SHP77 (cell line): Measurements from ENCODE around the gene NDUFA7.
"Not testable (repeated sequence)": the region's sequence is repeated elsewhere in the genome, so short reads cannot be mapped to it uniquely, and the experiment has no call there.

Experiments used
- DNase-seq, 2 experiments: peaks; one replicate each; lab custom pipeline; 2025; lab: John Stamatoyannopoulos, UW

Gene NDUFA7

DNA sequence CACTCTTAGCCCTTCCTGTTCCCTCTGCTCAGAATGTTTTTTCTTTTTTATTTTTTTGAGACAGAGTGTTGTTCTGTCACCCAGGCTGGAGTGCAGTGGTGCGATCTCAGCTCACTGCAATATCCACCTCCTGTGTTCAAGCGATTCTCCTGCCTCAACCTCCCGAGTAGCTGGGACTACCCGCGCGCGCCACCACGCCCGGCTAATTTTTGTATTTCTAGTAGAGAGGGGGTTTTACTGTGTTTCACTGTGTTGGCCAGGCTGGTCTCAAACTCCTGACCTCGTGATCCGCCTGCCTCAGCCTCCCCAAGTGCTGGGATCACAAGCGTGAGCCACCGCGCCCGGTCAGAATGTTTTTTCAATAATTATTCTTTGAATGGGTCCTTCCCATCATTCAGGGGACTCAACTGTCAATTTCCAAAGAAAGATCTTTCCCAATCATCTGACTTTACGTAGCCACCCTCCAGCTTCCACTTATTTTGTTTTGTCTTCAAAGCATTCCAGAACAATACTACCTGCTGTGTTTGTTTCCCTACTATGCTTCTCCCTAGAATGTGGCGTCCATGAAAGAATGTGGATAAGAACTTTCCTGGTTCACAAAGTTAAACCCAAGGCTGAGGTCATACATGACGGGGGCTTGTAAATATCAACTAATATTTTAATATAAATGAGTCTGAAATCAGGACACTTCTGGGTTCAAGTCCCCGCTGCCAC lies 1.2 kb downstream of the NDUFA7 start:
- DNase-seq: no peak

GRCh38 chr19:8318835-8319234 lies 2.3 kb downstream of the NDUFA7 start:
- not testable (repeated sequence) for DNase-seq

- no peak for DNase-seq
These were observed 4.6 kb downstream of the NDUFA7 start for GRCh38 chr19:8316351-8317125.

- not testable (repeated sequence) for DNase-seq
These were observed 6.1 kb downstream of the NDUFA7 start for GRCh38 chr19:8314981-8315640.

DNA sequence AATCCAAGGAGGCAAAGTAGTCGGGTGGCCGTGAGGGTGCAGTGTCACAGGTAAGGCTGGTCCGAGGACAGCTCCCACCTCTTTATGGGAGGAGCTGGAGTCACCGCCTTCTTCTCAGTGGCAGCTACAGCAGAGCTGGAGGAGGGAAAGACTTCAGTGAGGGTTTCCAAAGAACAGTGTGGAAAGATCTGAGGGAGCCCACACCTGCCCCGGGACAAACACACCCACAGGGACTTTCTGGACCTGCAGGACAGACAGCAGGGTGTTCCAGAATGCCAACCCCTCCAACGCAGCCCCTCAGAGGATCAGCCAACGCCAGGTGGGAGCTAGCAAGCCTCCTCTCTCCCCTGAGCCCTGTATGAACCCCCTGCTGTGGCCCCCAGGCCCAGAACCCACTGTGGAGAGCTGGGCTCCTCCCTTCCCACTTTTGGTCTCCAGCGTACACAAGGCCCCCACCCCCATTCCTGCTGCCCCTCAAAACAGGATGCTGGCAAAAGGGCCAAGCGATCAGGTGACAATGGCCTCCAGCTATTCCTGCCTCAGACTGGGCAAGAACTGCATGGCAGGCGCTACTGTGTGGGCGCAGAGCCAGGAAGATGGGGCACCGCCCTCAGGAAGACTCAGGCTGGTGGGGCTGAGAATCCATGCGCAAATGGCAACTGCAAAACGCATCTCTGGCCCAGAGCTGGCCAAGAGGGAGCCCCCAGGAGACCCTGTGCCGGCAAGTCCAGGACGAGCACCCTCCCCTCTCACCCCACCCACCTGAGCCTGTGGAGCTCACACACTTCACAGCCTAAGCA lies 9.5 kb downstream of the NDUFA7 start:
- no peak for DNase-seq

DNA sequence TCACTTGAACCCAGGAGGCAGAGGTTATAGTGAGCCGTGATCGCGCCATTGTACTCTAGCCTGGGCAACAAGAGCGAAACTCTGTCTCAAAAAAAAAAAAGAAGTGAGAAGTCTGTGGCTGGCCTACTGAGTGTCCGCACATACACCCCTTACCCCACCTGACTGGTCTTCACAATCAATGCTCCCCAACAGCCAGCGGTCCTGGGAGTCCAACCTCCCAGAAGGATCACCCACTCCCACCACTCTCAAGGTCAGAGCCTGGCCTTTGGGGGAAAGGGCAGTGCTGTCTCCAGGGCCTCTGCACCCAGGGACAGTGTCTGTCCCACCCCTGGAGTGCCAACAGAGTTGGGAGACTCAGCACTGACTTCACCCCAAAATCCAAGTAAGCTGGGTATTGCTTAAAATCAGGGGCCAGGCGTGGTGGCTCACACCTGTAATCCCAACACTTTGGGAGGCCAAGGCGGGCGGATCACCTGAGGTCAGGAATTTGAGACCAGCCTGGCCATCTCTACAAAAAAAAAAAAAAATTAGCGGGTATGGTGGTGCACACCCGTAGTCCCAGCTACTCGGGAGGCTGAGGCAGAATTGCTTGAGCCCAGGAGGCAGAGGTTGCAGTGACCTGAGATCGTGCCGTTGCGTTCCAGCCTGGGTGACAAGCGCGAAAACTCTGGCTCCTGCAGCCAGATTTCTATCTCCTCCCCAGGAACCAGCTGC lies 10.7 kb downstream of the NDUFA7 start:
- no peak for DNase-seq

- no peak for DNase-seq
These were observed 12.3 kb downstream of the NDUFA7 start for GRCh38 chr19:8308891-8309291.

DNA sequence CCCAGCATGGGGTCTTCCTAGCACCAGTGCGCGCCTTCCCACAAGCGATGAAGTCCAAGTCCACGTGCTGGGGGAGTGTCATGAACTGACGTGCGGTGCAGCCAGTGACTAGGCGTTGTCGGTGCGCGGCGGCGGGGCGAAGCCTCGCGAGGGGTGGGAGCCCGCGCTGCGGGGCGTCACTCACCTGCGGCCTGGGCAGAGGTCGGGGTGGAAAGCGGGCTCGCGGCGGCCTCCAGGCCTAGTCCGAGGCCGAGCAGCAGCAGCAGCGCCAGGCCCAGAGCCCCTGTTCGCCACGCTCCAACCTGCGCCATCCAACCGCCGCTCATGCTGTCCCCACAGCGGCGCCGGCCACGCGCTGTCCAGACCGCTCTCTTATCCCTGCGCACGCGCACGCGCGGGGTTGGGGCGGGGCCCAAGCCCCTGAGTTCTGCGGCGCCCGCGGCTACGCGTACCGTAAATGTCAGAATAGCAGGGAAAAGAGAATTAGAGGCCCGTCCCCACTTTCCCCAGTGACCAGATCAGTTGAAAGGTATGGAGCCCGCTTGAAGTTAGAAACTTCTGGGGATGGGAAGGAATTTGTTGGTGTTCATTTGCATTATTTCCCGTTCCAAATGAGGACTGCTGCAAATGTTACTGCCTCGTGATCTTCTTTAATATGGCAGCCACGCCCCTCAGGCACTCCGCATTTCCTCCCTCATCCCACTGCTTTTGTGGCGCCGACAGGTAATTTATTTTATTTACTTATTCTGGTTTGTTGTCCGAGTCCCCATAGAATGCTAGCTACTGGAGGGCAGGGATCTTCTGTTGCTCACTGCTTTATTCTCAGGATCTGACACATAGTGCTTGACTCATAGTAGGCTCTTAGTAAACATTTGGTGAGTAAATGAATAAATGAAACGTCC lies 13.0 kb downstream of the NDUFA7 start, which contains the start of gene CD320:
Gene CD320, minus strand, starts transcription at position 394 of the 902 bp plus-strand sequence. Its CDS starts 68 bp downstream, at position 326.
- peak; percentile 89 to 93 for DNase-seq

DNA sequence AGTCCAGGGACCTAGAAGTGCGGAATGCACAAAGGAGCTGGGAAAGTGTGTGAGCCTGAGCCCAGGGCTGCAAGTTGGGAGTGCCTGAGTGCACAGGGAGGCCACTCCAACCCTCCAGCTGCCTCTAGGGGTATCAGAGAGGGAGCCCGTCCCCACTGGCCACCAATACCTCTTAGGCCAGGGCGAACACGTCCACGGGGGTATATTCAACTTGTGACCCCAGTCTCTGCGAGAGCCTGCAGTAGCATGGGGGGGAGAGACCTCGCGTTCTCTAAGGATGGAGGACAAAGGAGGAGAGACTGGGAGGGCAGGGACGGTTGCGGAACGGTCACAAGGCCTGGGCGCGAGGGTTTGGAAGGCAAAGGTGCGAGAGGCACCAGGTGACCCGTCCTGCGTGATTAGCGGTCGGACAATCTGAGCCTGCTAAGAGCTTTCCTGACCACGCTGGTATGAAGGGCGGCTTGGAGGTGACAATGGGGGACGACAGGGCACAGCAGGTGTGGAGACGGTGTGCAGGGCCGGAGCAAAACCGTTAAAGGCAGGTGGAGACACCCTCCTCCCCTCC lies 13.7 kb downstream of the NDUFA7 start:
- no peak for DNase-seq

GRCh38 chr19:8306235-8307054 lies 14.7 kb downstream of the NDUFA7 start:
- DNase-seq: no peak

DNA sequence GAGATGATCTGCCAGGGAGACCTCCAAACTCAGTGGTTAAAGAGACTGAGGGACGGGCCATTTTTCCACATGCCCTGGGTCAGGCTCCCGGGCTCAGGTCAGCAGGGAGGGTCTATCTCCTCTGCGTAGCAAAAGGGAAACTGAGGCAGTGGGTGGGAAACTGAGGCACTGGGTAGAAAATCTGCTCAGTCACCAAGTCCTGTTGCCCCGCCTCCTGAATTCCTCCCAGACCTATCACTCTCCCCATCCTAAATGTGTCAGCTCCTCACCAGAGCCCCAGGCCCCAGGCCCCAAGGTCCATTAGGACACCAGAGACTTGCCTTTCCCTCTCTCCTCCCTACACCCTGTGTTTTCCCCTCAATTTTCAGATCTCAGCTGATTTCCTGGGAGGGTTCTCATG lies 15.4 kb downstream of the NDUFA7 start:
- no peak for DNase-seq

DNA sequence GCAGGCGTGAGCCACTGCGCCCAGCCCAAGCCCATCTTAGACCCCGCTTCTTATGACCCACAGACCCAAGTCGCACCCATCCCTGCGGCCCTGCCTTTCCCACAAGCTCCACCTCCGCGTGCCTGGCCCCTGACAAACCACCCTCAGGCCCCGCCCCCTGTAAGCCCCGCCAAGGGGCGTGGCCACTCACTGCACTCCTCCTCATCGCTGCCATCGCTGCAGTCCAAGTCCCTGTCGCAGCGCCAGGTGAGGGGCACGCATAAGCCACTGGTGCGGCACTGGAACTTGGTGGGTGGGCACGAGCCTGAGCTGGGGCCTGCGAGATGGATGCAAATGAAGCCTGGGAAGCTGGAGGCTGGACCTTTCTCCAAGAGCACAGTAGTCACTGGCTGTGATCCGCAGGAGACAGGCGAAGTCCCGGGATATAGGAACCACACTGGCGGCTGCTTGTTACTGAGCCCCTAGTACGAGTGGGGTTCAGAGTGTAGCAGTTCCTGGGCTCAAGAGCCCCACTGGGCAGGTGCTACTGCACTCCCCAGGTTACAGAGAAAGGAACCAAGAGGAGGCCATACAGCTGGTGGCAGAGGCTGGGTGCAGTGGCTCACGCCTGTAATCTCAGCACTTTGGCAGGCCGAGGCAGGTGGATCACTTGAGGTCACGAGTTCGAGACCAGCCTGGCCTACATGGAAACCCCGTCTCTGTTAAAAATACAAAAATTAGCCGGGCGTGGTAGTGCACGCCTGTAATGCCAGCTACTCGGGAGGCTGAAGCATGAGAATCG lies 16.1 kb downstream of the NDUFA7 start:
- no peak for DNase-seq

GRCh38 chr19:8302734-8303133 lies 18.4 kb downstream of the NDUFA7 start:
- no peak for DNase-seq

GRCh38 chr19:8302357-8302691 lies 18.9 kb downstream of the NDUFA7 start:
- DNase-seq: no peak

GRCh38 chr19:8291337-8291736 lies 29.8 kb downstream of the NDUFA7 start:
- not testable (repeated sequence) for DNase-seq

GRCh38 chr19:8276508-8276907 lies 44.7 kb downstream of the NDUFA7 start:
- DNase-seq: not testable (repeated sequence)

GRCh38 chr19:8269724-8270123 lies 51.5 kb downstream of the NDUFA7 start:
- no peak for DNase-seq

DNA sequence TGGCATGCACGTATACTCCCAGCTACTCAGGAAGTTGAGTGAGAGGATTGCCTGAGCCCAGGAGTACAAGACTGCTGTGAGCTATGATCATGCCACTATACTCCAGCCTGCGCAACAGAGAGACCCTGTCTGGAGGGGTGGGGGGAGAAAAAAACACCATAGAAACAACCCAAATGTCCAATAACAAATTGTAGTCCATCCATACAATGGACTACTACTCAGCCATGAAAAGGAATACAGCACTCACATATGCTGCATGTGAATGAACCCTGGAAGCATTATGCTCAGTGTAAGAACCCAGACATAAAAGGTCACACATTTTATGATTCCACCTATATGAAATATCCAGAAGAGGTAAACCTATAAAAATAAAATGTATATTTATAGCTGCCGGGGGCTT lies 55.3 kb downstream of the NDUFA7 start:
- no peak for DNase-seq
